CD4-positive, alpha-beta T cell treated with Interleukin-4 for 1 hour (primary cell): ENCODE results near the gene ADM2.

Experiments used
- DNase-seq, 2 donors: peaks; one replicate each; pipeline ENCODE4 v3.0.0-alpha.2; 2020 to 2022

ADM2 gene

GRCh38 chr22:50445880-50446707 is 35.2 kb upstream of the ADM2 start:
- DNase-seq: no peak

DNA sequence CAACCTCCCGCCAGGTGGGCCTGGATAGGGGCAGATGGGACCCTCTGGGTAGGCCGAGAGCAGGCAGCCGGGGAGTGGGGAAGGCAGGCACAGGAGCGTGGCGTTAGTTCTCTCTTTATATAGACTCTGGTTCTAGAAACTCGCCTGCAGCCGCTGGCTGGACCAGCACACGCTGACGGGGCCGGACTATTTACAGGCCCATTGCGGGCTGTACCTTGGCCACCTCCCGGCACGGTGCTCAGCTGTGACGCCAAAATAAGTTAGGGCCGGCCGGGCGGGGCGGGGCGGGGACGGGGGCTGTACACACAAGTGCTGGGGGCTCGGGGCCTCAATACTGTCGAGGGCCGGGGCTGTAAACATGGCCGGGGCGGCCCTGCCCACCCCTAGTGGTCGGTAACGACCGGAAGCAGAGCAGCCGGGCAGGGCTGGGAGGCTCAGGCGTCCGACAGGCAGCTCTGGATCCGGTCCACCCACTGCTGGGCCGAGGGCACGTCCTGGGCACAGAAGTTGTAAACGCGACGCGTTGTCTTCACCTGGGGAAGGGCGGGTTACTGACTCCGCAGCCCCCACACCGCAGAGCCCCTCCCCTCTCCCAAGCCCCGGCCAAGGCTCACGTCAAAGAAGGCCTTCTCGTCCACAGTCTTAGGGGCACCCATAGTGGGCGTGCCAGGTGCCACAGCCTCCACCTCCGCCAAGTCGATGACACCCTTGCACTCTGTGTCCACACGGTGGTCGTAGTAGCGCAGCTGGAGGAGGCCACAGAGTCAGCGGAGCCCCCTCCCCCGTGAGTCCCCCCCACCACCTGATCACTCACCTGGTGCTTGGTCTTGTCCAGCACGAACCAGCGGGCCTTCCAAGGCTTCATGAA is 34.4 kb upstream of the ADM2 start:
- DNase-seq: no peak

DNA sequence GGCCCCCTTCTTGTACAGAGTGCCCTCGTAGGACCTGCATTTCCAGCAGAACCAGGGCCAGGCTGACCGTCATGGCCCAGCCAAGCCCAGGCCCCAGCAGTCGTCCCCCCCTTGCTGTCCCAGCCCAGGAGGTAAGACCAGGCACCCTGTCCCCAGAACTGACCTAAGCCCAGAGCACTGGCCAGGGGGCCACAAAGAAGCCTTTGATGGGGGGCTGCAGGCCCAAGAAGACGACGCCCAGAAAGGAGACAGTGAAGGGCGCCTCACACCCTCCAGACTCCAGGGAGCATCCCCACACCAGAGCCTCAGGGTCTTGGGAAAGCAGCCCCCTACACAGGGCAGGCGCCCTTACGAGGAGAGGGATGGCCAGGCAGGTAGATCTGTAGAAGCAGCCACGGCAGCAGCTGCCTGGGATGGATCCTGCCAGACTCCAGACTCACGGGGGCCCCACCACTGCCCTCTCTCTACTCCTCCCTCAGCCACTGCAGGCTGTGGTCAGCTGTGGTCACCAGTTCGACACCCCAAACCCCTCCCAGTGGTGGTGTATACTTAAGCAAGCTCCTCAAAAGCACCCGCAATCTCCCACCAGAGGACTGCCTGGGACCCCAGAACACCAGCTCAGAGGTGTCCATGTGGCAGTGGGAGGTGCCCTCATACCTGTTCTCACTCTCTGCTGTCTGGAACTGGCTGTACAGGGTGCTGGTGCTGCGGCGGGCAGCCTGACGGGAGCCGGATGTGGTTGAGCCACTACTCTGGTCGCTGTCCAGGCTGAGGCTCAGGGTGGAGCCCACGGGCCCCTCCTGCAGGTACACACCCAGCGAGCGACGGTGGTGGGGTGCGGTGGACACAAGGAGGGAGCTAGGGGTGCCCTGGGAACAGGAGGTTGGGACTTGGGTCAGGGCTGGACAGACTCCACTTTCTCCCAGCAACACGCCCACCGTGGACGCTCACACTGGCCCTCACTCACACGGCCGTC is 33.5 kb upstream of the ADM2 start:
- no peak for DNase-seq

DNA sequence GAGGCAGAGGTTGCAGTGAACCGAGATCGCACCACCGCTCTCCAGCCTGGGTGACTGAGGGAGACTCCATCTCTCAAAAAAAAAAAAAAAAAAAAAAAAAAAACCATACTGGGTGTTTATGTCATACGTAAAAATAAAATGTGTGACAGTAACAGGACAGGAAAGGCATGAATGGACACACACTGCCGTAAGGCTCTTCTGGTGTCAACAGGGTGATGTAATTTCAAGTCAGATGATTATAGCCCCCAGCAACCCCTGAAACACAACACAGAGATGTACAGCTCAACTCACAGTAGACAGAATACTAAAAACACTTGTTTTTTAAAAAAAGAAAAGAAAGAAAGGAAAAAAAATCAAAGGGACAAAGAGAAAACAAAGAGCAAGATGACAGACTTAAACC is 28.7 kb upstream of the ADM2 start:
- DNase-seq: no peak

GRCh38 chr22:50454556-50455075 is 26.7 kb upstream of the ADM2 start:
- no peak for DNase-seq

DNA sequence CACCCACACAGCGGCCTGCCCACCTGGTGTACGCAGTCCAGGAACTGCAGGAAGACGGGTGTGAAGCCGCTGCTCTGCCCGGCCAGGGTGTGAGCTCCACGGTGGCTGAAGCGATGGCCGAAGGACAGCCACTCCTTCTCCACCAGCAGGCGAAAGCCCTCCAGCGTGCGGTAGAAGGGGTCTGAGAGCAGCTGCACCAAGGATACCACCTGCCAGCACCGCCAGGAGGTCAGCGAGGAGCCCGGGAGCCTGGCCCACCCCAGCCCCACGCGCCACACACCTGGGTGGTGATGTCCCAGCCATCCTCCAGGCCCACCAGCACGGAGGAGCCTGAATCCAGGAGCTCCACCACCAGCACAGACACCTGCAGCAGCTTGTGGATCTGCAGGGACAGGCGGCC is 26.1 kb upstream of the ADM2 start:
- no peak for DNase-seq

DNA sequence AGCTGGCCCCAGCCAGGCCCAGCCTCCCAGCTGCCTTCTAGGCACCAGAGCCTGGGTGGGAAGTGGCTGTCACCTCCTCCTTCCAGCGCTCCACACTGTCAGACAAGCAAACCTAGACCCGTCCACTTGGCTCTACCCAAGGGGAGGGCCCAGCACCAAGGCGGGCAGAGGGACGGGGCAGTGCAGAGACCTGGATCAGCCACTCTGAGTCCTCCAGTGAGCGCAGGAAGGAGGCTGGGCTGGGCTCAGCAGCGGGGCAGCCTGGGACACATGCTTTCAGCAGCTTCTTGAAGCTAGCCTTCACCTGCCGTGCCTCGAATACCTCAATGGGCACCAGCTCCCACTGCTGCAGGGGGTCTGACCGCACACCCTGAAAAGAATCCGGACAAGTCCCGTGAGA is 25.3 kb upstream of the ADM2 start:
- no peak for DNase-seq

- no peak for DNase-seq
Measured at GRCh38 chr22:50456466-50457234, 24.7 kb upstream of the ADM2 start.

- DNase-seq: no peak
Measured at GRCh38 chr22:50459016-50459415, 22.3 kb upstream of the ADM2 start.

DNA sequence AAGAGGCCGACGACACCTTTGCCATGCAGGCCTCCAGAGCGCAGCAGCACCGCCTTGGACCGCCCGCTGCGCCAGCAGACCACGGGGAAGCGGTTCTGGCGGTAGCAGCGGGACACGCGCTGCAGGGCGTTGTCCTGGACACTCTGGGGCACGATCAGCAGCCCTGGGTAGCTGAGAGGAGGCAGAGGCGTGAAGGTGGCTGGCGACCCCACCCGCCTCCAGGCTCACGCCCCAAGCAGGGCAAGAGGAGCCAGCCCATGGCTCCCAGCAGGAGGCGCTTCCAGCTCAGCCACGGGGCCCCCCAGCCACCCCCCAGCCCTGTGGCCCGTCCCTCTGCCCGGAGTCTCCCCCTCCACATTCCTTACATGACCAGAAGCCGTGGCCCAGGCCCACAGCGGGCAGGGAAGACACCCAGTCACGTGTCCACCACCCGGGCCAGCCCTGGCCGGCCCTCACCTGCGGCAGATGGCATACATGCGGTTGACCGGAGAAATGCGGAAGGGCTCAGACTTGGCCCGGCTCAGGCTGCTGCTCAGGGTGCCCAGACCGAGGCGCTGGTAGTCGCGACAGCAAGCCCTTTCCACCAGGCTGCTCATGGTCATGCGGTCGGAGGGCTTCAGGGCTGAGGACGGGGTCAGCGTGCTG is 21.7 kb upstream of the ADM2 start:
- no peak for DNase-seq

- no peak for DNase-seq
Measured at GRCh38 chr22:50460938-50461337, 20.4 kb upstream of the ADM2 start.

- DNase-seq: no peak
Measured at GRCh38 chr22:50461536-50461935, 19.8 kb upstream of the ADM2 start.

DNA sequence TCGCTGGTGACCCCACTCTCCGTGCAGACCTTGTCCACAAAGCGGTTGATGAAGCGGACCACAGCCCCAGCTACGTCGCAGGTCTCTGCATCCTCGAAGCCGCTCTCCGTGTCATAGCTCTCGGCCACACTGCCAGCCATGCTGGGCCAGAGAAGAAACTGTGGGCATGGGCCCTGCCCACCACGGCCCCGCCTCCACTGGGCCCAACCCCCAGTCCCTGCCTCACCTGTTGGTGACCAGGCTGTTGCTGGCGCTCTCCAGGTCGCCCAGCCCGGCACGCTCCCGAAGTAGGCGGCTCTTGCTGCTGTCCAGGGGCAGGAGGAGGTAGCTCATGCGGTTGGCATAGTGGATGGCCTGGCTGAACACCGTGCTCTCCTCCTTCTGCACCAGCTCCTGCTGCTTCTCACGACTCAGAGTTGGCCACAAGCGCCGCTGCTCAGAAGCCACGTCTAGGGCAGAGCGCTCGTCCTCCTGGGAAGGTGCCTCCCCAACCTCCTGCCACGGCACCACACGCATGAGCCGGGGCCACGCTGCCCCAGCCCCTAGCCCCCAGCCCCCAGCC is 19.3 kb upstream of the ADM2 start:
- DNase-seq: no peak

DNA sequence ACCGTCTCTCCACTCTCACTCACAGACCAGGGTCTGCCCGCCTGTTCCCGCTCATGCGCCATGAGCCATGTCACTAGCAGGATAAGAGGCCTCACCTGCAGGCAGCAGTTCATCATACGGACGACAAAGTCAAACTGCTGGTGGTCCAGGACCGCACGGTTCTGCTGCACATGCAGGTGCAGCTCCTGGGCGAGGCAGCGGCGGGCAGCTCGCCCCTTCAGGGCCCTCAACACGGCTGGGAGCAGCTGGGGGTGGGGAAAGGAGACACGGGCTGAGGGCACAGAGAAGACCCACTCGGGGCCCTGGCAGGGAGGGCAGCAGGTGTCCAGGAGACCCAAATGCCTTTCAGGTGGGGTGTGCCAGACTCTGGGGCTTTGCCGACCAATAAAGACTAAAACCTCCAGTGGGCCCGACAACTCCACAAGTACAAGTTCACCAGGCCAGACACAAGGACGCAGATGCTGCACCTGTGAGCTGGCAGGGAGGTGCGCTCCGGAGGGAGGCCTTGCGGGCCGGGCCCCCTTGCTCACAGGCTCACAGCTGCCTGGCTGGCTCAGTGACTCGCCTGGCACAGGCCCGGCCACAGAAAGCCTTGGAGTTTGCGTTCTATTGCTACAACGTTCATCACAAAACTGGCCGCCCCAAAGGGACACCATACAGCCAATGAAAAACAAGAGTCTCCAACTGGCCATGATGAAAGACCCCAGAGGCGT is 18.0 kb upstream of the ADM2 start:
- DNase-seq: no peak

DNA sequence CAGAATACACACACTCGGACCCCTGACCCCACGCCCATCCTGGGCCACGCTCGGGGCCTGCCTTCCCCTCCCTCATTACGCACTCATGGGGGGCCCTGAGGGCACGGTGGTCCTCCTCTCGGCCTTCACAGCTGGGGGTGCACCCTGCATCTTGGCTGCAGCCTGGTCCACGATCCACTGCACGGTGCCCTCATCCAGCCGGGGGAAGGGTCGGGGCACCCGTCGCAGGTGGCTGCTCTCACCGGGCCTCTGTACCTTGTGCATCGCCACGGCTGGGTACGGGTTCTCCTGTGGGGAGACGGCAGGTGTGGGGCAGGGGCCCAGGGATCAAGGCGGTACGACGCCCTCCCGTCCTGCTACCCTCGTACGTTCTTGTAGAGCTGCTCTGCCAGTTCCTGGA is 16.9 kb upstream of the ADM2 start:
- no peak for DNase-seq

DNA sequence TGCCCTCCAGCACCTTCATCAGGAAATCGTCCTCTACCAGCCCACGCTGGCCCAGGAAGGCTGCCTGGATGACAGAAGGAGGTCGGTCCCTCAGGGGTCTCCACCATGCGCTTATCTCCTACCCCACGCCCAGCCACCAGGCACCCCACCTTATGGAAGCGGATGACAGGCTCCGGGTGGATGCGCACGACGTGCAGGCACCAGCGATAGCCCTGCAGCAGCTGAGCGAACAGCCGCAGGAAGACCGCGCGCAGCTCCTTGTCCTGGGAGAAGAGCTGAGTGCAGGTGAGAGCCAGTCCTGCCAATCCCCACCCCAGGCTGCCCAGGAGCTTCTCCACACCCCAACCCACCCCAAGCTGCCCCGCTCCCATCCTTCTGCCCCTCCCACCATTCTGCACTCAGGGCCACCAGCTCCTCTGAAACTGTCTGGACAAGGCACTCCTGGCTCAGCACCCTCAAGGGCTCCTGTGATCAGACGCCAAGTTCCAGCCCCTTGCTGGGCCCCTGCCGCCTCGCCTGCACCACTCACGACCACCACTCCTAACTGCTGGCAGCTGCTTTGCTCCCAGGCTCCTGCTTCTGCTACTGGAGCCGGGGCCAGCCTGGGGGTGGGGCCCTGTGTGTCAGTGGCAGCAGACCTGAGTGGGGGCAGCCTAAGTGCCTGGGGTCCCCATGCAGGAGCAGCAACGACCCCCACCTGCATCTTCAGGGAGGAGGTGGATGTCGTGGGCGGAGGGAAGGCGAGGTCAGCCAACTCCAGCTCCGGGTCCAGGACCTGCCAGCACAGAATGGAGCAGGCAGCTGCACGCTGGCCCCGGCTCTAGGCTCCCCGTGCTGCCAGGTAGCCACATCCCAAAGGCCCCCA is 16.0 kb upstream of the ADM2 start:
- no peak for DNase-seq

DNA sequence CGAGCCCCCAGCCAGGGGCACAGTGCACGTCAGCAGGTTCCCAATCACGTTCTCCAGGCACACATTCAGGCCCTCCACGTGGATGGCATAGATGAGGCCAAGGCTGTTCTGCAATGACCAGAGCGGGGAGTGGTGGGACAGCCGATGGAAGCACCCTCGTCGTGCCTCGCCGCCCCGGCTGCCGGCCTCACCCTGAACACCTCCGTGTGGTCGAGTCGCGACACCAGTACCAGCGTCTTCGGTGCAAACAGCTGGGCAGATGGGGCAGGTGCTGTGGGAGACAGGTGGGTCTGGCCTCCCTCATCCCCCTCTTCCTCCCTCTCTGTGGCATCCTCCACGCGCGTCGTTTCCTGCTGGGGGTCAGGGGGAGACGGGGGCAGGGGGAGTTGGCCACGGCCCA is 14.0 kb upstream of the ADM2 start:
- no peak for DNase-seq

DNA sequence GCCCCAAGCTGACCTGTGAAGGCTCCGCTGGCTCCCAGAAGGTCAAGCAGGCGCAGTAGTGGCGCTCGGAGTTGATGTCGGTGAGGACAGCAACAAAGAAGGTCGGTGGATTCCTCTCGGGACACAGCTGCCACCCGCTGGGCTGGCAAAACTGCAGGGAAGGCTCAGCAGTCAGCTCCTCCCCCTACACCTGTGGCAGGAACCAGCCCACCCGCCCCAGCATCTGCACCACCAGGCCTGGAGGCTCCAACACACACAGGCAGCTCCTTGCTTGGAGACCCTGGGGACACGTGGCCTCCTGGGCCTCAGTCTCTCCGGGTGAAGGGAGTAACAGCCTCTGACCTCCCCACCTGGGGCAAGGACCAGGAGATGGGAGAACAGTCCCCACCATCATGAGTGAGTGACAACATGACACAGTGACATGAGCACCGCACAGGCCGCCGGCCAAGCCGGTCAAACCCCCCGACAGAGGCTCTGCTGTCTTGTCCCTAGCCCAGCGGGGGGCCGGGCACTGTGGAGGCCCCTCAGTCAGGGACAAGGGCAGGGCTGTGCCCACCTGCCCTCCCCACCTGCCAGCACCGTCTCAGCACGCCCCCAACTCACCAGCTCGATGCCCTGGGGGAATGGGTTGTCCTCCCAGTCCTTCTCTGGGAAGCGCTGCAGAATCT is 13.4 kb upstream of the ADM2 start:
- DNase-seq: no peak

DNA sequence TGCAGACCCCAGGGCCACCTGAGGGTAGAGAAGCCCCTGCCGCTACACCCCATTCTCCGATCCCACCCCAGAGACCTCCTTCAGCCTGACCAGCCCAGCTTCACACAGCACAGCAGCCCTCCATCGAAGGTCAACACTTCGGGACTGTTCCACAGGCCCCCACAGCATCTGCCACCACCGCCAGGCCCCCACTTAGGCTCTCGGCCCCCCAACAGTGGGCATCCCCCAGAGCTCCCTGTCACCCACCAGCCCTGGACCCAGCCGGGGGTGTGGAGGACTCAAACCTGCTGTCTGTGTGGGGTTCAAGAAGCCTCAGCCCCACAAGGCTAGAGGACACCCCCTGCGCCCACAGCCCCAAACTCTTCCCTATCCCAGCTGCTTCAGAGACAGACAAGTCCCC is 12.7 kb upstream of the ADM2 start:
- no peak for DNase-seq
